K562 treated with DMSO at 1 percent for 48 hours (cell line): Measurements from ENCODE around the gene FBXO46. TPM values are rescaled to one million over a fixed set of nuclear protein-coding genes. Genes with fewer than 3 reads are reported as not detected.

Experiments
- total RNA-seq: library from RNA; unstranded; fragments of 300-600 nt; gene quantifications from 2 replicates; pipeline ENCODE4 v1.2.3, GENCODE V29; 2022; ENCODE audit warnings: low replicate concordance; ENCODE audit errors: extremely low read depth

The FBXO46 gene, protein sequence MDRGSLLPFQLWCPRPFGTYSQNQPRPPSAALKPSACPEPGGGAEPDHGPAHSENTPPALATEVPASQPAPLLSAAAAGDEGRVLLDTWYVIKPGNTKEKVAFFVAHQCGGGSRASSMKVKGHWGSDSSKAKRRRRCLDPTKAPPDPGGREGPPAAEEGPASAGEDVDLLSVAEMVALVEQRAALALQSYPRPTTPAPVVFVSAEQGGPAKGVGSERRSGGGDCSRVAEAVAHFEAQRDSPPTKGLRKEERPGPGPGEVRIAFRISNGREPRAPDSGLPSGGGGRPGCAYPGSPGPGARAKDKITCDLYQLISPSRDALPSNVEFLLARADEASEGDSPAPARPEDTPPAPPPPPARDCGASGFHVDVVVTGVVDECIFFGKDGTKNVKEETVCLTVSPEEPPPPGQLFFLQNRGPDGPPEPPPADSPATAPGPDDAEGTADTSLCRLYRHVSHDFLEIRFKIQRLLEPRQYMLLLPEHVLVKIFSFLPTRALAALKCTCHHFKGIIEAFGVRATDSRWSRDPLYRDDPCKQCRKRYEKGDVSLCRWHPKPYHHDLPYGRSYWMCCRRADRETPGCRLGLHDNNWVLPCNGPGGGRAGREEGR
- not detected in 2 replicates for total RNA-seq

DNA sequence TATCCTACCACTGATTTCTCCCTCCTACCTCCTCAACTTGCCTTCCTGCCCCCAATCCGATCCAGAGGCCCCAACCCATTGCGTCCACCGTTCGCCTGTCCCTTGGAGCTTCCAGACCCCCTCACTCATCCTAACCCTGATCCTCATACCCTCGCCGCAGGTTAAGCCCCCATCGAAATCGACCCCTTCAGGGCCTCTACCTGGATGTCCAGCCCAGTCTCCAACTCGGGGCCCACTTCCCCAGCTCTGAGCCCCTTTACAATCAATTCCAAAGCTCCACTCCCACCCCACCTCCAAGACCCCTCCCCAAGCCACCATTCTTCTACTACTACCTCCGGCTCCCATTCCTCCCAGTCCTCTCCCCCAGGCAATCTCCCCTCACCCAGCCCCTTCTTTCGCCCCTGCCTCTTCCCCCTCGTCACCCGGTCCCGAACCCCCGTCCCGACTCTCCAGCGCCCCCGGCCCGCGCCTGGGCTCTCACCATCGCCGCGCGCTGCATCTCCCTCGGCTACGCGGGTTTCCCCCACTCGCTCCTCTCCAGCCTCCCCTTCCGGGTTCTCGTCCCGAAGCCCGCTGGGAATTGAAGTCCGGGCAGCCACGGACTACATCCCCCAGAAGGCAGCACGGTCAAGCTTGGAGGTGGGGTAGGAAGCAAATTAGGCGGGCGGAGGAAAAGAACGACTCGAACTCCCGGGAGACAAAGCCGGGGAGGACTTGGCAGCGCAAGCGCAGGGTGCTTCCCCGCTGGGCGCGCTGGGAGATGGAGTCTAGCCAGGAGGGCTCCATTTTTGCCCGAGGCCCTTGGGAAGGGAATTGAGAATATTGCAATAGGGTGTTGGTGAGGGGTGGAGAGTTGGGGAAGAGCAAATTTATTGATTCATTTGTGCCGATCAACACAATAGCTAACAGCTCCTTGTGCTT lies at the start of gene FBXO46:
Gene FBXO46, minus strand, starts transcription at position 529 of the 921 bp plus-strand sequence. CDS start 17,401 bp downstream, outside the sequence.

DNA sequence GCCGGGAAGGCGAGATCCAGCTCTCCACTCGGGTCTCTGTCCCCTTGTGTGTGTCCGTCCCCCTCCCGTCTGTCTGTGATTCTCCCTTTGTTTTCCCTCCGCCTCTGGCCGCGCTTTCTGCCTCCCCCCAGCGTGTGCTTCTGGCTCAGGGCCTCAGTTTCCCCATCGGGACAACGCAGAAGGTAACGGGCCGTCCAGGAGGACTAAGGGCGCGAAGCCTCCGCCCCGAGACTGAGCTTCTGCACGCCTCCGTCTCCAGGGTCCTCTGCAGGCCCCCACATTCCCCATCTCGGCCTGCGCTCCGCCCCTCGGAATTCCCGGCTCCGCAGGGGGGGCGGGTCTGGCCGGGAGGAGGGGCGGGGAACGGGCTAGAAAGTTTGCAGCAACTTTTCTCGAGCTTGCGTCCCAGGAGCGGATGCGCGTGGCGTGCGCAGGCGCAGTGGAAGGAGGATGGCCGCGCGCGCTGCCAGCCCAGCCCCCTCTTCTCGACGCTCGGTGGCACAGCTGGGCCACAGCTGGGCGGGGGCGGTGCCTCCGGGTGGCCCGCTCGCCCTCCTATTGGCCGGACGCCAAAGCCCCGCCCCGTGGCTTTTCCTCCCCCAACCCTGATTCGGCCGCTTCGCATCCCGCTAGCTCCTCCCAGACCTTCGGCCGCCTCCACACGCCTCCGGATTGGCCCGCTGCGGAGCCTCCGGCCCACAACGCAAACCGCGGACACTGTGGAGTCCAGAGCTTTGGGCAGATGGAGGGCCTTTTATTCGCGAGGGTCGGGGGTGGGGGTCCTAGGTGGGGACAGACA lies 38.5 kb upstream of the FBXO46 start, which contains the start of gene SIX5:
Gene SIX5, minus strand, starts transcription at position 269 of the 799 bp plus-strand sequence. CDS start 408 bp downstream, outside the sequence.

DNA sequence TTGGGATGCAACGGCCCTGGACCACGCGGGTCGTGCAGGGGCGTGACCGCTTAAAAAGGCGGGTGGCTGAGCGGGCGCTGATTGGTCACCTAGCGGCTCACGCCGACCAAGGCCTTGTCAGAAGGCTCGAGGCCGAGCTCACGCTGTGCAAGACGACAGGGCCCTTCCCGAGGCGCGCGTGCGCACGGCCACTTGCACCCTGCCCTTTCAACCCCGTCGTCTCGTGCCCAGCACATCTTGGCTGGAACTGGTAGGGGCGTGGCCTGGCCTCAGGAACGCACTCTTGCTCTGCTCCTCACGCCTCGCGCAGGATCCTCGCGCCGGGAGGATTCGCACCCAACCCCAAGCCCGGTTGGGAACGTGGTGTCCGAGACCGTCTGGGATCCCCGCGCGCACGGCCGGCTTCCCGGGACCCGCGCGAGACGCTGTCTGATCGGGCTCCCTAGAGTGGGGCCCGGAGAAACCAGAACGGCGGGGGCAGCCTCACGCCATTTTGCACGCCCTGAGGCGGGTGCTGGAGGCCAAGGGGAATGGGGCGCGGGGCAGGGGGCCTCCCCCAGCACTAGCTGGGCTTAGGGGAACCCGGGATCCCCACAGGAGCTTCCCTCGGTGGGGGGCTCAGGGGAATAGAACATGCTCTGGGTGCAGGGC lies 2.6 kb upstream of the FBXO46 start, which contains the start of gene MEIOSIN:
Gene MEIOSIN, plus strand, starts transcription at position 280 of the 651 bp plus-strand sequence. CDS start 1,938 bp downstream, outside the sequence.

DNA sequence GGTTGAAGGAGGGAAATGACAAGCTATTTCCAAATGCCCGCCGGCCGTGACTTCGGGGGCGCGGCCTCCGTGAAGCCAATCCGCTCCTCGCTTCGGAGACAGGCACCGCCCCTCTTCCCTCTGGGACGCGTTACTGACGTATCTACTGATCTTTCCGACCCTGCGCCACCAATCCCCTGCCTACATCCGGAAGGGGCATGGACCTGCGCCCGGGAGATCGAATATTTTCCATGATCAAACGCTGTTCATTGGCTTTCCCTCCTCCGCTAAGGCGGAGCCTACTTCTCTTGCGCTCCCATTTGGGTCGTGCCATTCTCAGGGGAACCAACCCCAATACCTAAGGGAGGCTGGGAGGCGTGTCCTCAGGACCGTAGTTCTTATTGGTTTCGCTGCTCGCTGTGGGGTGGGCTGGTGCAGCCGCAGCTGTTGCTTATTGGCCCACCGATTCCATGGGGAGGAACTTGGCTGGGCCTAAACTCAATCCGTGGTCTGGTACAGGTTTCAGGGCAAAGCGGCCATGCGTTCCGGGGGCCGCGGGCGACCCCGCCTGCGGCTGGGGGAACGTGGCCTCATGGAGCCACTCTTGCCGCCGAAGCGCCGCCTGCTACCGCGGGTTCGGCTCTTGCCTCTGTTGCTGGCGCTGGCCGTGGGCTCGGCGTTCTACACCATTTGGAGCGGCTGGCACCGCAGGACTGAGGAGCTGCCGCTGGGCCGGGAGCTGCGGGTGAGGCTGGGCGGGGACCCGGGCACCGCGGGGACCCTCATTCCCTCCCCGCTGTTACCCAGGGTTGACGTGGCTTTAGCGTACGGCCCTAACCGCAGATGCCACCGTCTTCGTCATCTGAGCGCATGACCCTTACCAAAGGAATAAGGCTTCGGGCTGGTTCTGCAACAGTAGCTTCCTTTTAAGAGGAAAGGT lies 38.2 kb downstream of the FBXO46 start, which contains the start of gene QPCTL:
Gene QPCTL, plus strand, starts transcription at position 480 of the 919 bp plus-strand sequence. Its CDS starts 38 bp downstream, at position 518.

DNA sequence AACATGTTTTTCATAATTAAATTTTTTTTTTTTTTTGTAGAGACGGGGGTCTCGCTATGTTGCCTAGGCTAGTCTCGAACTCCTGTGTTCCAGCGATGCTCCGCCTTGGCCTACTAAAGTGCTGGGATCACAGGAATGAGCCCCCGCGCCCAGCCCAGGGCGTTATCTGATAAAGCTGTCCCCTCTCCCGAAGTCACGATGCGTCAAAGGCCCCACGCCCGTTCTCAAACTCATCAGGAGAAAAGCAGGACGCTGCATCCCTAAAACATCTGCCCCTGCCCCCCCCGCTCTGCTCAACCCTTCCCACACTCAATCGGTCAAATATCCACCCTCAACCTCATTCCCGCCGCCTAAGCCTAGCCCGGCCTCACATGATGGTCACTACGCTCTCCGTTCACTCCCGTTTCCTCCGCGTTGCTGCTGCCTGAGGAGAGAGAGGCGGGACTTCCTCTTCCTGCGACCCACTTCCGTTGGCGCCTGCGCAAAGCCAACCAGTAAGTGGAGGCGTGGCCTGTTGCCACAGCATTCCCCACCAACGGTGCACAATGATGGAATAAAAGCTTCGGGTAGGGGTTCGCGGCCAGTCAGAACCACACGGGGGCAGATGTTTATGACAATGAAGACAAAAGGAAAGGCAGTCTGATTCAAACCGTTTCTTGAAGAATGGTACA lies 39.0 kb downstream of the FBXO46 start, which contains the start of gene SNRPD2:
Gene SNRPD2, minus strand, starts transcription at position 438 of the 671 bp plus-strand sequence. Its CDS starts 65 bp downstream, at position 373.

DNA sequence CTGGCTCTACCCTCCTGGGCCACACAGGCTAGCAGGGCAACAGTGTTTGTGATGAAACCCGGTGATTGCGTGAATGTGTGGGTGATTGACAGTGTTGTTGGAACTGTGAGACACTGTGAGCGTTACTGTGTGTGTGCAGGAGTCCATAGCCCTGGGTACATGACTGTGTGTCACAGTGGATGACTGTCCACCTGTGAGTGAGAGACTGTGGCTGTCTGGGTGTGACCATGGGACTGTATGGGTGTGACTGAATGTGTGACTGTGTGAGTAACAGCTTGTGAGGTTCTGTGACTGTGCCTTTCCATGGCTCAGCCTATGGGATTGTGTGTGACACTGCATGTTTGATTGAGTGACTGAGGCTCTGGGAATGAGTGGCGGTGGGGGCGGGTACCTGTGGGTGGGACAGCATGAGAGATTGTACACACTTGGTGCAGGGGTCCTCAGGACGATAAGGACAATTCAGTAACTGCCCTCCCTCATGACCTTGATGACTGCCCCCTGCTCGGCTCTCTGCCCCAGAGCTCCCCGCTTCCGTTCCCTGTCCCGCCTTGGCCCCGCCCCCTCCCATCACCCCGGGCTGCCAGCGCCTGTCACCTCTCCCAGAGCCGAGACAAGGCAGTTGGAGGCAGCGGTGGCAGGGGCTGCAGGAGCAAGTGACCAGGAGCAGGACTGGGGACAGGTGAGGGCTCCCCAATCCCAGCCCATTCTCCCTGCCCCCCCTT lies 62.9 kb downstream of the FBXO46 start, which contains the start of gene GIPR:
Gene GIPR, plus strand, starts transcription at position 602 of the 722 bp plus-strand sequence. CDS start 1,300 bp downstream, outside the sequence.

Other genes starting within 250 kb of the FBXO46 start
- not detected in 2 replicates for gene RTN2, start 233.8 kb downstream of the FBXO46 start, total RNA-seq
- not detected in 2 replicates for gene PPM1N, start 232.5 kb downstream of the FBXO46 start, total RNA-seq
- gene VASP, start 223.4 kb downstream of the FBXO46 start, total RNA-seq = not detected in 2 replicates
- not detected in 2 replicates for gene OPA3, start 146.1 kb downstream of the FBXO46 start, total RNA-seq
- gene GPR4, start 128.7 kb downstream of the FBXO46 start, total RNA-seq = not detected in 2 replicates
- not detected in 2 replicates for gene EML2, start 91.5 kb downstream of the FBXO46 start, total RNA-seq
- not detected in 2 replicates for gene GIPR, start 62.7 kb downstream of the FBXO46 start, total RNA-seq
- not detected in 2 replicates for gene SNRPD2, start 38.9 kb downstream of the FBXO46 start, total RNA-seq
- not detected in 2 replicates for gene QPCTL, start 38.2 kb downstream of the FBXO46 start, total RNA-seq
- not detected in 2 replicates for gene MEIOSIN, start 2.5 kb upstream of the FBXO46 start, total RNA-seq
- not detected in 2 replicates for gene SIX5, start 38.4 kb upstream of the FBXO46 start, total RNA-seq
- not detected in 2 replicates for gene DMPK, start 51.6 kb upstream of the FBXO46 start, total RNA-seq
- not detected in 2 replicates for gene DMWD, start 61.9 kb upstream of the FBXO46 start, total RNA-seq
- not detected in 2 replicates for gene RSPH6A, start 84.4 kb upstream of the FBXO46 start, total RNA-seq
- not detected in 2 replicates for gene SYMPK, start 132.3 kb upstream of the FBXO46 start, total RNA-seq
- not detected in 2 replicates for gene FOXA3, start 133.4 kb upstream of the FBXO46 start, total RNA-seq
- gene IRF2BP1, start 155.2 kb upstream of the FBXO46 start, total RNA-seq = not detected in 2 replicates
- not detected in 2 replicates for gene MYPOP, start 171.7 kb upstream of the FBXO46 start, total RNA-seq
- gene NANOS2, start 183.9 kb upstream of the FBXO46 start, total RNA-seq = not detected in 2 replicates
- not detected in 2 replicates for gene NOVA2, start 243.0 kb upstream of the FBXO46 start, total RNA-seq